Measurements from ENCODE around the gene FAM131C.
"Not testable (repeated sequence)": the region's sequence is repeated elsewhere in the genome, so short reads cannot be mapped to it uniquely, and the experiment has no call there.

The FAM131C gene

DNA sequence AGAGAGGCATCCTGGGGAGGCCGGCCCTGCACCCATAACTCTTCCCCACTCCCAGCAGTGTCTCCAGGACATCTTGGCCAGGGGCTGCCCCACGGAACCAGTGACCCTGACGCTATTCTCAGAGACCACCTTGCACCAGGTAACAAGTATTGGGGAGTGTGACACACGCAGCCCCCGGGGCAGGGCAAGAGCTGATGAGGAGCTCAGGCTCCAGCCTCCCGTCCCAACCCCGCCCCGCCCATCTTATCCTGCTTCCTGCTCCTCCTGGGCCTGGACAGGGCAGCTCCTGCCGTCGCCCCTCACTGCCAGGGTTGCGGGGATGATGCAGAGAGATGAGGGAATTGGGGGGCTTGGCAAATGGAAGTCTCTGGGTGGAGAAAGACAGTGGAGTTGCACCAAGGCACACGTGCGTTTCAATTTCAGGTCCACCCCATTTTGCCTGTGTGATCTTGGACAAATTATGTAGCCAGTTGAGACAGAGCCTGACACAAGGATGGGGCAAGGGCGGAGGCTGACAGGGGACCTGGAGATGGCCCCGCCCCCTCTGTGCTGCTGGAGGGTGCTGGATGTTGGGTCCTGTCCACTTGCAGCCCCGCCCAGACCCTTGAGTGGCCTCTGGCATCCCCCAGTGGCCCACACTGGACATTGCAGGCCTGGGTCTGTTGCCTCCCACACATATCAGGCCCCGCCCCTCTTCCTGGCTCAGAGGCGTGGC, 40.9 kb downstream of the FAM131C start:
- peak; percentile 91 for DNase-seq

DNA sequence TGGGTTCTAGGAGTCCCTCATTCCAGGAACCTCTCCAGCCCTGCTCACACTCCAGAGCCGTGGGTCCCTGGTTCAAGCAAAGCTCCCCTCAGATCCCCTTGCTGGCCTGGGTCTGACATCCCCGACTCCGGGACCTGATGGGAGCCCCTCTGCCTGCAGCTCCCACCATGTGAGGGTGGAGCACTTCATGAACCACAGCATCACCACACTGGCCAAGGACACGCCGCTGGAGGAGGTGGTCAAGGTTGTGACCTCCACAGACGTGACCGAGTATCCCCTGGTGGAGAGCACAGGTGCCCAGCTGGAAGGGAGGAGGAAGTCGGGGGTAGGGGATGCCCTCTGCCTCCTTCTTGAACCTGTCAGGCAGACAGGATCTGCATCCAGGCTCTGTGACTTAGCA, 41.9 kb downstream of the FAM131C start:
- no peak for DNase-seq

DNA sequence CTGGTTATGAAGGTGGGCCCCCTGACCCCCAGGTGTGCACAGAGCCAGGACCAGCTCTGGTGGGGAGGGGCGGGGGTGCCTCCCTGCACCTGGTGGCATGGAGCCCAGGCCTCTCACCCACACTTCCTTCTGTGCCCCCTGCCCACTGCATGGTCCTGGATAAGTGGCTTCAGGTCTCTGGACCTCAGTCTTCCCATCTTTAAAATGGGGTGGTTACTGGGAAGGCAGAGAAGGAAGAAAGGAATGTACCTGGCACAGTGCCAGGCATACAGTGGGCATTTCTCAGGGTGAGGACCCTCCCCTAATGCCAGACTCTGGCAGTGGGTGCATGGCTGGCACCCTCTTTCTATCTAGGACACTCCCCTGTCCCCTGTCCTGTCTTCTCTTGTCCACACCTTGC, 44.2 kb downstream of the FAM131C start:
- DNase-seq, result no peak

DNA sequence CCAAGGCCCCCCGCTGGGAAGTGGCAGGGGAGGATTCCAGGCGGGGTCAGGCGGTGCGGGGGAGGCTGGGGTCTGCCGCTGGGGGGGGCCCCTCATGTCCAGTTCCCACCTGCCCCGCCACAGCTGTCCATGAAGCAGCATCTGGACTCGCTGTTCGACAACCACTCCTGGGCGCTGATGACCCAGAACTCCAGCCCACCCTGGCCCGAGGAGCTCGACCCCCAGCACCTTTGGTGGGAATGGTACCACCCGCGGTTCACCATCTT, 44.5 kb downstream of the FAM131C start:
- not testable (repeated sequence) for DNase-seq

DNA sequence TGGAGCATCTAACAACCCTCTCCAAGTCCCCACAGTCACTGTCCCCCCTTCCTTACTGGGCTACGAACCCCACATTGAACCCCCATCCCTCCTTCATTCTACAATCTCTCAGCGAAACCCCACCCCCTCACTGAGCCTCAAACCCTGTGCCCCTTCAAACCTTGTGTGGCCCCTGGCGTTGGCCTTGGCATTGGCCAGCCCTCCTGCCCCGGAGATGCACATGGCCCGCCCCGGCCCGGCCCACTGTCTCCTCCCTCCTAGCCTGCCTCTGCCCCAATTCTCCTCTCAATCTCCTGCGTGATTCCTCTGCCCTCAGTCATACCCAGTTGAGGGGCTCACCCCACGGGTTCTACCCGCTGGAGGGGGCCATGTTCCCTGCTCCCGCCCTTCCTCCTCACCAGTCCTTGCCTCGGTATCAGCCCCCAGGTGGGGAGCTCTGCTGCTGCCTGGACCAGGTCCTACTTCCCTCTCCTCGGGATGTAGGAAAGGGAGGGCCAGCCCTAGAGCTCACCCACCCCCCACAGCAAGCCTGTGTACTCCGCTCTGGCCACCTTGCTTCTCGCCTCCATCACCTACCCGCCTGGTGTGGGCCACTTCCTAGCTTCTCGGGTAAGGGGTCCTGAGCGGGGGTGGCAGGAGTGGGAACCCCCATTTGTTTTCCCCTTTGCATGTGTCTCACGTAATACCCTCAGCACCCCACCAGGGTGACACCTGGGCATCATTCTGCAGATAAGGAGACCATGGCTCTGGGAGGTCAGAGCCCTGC, 45.0 kb downstream of the FAM131C start:
- no peak for DNase-seq

DNA sequence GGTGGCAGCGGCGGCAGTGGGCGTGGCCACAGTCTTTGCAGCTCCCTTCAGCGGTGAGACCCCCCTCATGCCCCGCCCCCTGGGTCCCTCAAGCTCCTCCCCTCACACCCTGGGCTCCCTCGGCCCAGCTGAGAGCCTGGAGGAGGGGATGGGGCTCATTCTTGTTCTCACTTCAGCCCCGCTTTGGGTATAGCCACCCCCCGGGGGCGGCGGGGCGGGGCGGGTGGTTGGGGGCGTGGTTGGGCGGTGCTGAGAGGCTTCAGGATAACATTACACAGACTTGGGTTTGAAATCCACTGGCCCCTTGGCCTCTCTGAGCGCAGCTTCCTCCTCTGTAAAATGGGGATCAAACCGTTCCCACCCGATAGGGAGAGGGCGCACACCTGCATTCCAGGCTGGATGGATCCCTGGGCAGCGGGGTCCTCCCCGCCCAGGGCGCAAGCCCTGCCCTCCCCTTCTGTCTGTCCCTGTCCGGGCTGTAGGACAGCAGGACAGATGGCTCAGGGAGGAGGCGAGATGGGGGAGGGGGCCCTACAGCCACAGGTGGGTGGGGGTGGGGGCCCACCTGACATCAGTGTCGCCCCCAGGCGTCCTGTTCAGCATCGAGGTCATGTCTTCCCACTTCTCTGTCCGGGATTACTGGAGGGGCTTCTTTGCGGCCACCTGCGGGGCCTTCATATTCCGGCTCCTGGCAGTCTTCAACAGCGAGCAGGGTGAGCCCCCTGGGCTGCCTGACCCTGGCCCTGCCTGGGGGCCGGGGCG, 46.5 kb downstream of the FAM131C start:
- DNase-seq, result no peak

DNA sequence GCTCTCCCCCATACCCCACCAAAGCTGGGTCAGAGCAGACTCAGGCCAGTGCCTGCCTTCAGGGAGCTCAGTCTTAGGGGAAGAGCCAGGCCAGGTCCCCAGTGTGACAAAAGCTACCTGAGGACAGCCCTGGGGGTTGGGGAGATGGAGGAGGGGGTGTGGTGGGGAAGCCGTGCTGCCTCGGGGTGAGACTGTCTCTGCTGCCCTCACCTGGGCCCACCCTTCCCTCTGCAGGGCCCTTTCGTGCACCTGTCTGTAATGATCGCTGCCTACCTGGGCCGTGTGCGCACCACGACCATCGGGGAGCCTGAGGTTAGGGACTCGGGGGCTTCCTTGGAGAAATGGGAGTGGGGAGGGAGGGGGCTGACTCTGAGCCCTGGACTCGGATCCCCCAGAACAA, 47.1 kb downstream of the FAM131C start:
- DNase-seq, result not testable (repeated sequence)

DNA sequence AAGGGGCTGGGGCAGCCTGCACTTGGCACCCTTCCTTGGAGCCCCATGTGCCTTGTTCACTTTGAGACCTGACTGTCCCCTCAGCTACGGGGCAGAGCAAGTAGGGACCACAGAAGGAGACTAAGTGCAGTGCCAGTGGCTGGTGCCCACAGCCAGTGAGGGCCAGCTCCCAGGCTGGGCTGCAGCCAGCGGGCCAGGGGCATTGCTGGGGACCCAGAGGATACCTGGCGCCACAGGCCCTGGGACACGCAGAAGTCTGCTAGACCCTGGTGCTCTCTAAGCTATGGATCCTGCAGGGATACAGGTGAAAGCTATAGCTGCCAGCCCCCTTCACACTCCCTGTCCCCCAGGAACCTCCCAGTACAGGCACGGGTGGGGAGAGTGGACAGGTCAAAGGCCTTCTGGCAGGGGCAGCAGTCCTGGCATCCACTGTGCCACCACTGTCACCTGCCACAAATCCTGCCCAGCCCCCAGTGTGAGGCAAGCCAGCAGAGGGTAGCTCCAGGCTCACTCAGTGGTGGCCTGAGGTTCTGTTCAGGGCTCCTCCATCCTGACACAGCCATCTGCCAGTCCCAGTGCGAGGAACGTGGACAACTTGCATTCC, 50.3 kb downstream of the FAM131C start:
- DNase-seq, result no peak

DNA sequence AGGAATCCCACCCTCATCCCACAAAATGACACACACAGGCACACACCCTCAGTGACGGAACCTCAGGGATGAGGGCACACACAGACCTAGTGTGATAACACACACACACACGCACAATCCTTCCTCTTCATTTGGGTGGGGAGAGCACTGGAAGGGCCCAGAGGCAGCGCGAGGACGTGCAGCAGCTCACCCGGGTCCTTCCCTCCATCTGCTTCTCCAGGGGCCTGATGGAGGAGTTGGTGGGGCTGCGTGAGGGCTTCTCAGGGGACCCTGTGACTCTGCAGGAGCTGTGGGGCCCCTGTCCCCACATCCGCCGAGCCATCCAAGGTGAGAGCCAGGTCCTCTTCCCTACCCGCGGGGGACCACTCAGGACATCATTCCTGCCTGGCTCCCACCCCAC, 51.1 kb downstream of the FAM131C start:
- DNase-seq, result no peak

DNA sequence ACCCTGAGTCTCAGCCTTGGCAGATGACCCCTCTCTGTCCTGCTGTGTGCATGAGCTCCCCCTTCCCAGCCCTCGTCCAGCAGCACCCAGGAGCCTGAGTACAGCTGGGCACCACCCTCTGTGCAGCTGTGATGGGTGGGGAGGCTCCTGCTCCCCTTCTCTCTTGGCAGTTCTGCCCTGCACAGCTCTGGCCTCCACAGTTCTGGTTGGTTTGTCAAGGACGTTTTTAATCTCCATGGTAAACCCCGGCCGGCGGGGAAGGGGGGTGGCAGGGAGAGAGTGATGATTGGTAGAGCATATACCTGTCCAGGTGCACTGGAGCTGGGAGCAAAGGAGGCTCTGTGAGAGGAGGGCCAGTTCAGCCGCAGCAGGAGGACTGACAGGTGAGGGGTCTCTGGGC, 51.8 kb downstream of the FAM131C start, which contains the start of gene CLCNKA:
Gene CLCNKA, plus strand, starts transcription at position 356 of the 400 bp plus-strand sequence. CDS start 584 bp downstream, outside the sequence.
- DNase-seq, result no peak

DNA sequence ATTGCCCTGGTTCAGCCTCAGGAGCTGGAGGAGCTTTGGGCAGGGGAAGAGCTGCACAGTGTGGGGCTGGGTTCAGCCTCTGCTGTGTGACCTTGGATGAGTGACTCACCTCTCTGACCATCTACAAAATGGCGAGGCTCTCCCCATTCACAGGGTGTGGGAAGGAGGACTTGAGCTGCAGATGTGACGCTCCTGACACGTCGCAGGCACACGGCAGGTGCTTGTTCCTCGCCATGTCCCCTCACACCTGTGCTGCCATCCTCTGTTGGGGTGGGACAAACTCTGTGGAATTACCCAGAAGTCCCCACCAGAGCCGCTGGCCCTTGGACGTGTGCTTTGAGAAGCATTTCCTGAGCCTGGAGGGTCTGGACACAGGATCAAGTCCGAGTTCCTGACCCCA, 52.6 kb downstream of the FAM131C start:
- DNase-seq, result not testable (repeated sequence)

DNA sequence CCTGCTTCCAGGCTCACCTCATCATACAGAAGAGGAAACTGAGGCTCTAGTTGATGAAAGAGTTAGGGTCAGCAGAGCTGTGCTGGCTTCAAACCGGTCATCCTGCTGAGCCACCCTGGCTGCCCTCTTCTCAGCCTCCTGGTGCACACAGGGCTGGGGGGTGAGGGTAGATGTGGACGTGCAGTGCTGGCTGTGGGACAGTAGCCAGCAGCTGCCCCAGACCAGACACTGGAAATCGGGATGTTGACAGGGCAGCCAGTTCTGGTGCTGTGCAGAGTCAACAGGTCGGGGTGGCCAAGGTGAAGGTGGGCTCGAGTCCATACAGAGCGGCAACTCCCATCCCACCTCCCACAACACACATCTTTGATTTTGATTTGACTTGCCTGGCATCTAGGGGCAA, 53.1 kb downstream of the FAM131C start:
- no peak for DNase-seq

DNA sequence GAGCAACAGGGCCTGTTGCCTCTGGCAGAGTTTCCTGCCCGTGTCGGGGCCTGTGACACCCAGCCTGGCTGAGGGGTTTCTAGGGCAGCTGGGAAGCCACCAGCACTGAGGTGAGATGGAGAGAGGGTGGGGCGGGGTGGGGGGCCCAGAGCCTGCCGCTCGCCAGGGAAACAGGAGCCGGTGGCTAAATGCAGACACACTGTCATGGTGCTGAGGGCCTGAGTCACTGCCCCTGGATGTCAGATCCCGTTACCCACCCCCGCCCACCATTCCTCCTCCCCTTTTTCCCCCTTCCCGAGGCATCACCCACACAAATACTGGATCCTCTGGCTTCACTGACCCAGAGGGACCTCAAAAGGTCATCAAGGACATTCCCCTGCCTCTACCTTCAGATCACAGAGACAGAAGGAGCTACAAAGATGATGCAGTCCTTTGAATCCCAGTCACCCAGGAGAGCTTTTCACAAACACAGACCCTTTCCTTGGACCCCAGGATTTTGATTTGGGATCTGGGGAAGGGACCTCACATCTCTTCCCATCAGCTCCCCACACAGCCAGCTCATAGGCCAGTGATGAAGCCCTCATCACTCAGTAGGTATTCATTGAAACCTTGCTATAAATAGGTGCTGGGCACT, 53.7 kb downstream of the FAM131C start:
- no peak for DNase-seq

DNA sequence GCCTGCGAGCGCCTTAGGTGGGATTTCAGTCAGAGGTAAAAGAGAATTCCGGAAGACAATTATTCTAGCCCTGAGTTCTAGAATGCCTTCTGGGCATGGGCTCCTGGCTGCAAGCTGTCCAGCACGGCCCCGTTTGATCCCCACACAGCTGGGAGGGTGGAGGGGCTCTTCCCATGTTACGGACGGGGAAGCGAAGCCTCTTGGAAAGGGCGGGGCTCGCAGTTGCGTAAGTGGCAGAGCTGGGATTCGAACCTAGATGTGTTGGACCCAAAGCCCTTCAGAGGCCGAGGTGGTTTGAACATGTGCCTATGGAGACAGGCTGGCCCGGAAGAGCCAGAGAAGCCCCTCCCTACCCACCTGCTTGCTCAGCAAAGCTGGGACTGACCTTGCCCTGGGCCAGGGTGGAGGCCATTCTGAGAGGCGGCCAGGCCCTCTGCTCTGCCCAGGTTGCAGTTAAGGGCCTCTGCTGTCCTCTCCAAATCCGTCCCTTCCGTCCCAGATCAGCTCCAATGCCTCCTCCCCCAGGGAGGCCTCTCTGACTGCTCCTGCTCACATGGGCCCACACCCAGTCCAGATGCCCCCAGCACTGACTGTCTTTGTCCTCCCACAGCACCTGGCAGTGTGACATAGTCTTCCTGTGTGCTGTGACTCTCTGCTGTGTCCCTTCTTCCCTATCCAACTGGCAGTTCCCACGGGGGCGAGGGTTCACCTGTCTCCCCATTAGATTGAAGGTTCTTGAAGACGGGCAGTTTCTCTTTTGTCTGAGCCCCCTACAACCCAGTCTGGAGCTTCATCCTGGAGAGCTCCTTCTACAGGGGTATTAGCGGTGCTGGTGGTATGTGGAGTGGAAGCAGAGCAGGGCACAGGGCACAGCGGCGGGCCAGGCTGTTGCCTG, 54.5 kb downstream of the FAM131C start:
- DNase-seq, result no peak

DNA sequence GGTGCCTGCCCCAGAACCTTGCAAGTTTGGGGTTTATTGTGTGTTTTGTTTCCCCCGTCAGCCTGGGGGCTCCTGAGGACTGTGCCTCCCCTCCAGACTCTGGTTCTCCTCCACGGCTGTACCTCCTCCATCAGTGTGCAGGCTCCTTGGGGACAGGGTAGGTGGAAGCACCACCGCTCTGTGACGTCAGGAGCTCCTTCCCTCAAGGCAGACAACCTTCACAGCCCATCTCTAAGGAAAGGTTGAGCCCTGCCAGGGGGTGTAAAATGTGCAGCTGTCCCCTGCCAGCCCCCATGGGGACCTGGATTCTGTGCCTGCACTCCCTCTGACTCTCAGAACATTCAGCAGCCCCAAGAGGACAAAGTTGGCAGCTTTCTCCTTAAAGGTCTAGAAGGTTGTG, 55.1 kb downstream of the FAM131C start:
- DNase-seq, result no peak

DNA sequence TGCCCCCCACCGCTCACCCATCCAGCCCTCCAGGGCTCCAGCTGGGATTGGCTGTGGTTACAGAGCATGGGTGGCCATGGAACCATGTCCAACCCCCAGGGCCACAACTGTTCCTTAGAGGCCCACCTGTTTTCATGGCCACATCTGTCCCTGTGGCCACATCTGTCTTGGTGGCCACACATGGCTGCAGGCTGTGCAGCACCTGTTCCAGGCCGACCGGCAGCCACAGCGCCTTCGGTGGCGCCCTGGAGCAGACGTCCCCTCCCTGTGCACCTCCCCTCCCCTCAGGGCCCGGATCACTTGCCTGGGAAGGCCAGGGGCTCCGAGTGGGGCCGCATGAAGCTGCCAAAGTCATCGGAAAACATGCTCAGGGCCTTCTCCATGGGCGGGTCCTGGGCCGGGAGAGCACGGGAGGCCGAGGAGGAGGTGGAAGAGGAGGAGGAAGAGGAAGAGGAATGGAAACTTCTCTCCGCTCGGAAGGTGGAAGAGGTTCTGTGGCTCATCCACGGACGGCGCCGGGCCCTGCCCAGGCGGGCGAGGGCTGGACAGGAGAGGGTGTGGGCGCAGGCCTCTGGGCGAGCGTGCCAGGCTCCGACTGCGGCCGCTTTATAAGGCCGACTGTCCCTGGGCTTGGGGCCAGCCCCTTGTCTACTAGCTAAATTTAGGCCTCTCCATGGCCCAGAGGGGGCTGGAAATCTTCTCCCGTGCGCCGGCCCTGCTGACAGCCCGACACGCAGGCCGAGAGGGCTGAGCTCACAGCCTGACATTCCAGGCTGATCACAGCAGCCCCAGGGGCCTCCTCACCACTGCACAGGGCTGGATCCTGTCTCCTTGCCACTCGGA, 55.8 kb downstream of the FAM131C start, which contains the start of gene HSPB7:
Gene HSPB7, minus strand, starts transcription at position 583 of the 843 bp plus-strand sequence. Its CDS starts 80 bp downstream, at position 503.
- DNase-seq, result no peak

DNA sequence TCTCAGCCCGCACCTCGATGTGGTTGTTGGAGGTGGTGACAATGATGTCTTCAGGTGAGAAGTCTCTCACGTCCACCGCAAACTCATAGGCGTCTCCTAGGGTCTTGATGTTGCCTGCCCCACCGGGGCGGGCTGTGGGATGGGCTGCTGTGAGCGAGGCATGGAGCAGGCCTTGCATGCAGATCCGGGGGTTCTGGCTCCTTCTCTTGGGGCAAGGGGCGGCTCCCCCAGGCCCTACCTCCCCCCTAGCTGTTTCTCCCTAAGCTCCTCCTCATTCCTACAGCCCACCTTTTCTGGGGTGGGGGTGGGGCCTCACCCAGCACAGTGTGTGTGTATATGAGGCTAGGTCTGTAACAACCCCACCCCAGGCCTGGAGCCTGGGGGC, 56.4 kb downstream of the FAM131C start:
- DNase-seq, result no peak

DNA sequence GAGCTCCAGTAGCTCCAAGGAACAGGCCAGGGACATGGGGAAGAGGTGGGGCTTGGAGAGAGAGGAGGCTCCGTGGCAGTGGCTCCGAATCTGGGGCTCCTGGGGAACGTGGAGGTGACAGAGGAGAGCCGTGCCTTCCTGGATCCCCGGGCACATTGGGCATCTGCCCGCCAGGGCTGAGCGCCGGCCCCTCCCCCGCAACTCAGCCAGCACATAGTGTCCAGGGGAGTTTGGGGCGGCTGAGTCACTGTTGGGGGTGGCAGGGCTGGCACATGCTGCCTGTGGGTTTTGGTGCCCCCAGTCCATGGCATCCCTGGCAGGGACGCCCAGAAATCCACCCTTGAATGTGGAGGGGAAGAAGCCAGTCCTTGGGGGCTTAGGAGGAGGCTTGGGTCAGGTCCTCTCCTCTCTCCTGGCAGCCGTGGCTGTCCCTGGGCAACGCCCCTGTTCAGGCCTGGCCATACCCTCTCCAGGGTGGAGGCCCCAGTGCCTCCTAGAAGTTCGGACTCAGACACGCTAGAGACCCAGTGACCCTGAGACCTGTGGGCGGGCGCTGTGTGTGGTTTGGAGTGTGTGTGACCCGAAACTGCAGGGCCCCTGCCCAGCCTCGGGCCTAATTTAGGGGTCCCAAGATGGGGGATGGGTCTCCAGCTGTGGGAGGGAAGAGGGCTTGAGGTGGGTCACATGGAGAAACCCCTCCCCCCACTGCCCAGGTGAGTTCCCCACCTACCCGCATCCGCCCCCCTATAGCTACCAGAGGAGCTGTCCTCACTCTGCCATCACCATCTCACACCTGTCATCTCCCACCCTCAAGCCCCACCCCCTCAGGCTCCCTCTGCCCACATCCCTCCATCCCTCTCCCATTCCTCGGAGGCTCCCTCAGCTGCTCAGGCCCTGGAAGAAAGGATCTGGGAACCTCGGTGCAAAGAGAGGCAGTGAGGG, 57.2 kb downstream of the FAM131C start:
- DNase-seq, result no peak

DNA sequence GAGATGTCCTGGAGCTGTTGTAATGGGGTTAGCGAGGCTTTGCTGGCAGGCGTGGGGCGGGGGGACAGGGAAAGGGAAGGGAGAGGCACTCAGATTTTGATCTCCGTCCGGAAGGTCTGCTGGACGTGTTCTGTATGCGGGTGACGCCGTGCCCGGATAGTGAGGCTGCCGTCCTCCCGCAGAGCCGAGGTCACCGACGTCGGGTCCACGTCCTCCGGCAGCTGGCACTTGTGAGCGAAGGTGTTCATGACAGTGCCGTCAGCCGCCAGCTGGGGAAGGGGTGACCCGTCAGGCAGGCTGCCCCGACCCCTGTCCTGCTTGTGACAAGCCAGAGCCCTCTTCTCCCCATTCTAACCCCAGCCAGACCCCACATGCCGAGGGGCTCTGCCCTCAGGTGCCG, 58.0 kb downstream of the FAM131C start:
- no peak for DNase-seq
